Activated T-cell treated with anti-CD3 and anti-CD28 coated beads for 48 hours (primary cell): ENCODE data around the gene JAG2.
A peak's percentile ranks its signal among the peaks of the same experiment; 100 is the strongest.

ENCODE experiments used
- DNase-seq: peaks from one replicate; pipeline ENCODE4 v3.0.0-alpha.2; 2020; ENCODE audit warnings: low read depth

The JAG2 gene

DNA sequence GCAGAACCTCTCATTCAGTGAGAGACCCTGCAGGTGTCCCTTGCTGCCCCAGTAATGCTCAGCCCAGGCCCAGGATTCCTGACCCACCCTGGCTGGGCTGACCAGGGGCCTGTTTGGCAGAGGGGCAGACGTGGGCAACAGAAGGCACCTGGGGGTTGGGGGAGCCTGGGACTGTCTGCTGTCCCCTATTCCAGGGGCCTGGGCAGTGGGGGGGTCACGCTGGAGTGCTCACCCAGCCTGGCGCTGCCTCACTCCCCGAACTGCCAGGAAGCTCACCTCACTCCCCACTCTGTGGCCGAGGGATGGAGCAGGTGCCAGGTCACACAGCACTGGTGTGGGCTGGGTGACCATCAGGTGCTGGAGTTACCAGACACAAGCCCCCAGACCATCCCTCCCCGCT lies 35.1 kb upstream of the JAG2 start:
- DNase-seq = no peak

DNA sequence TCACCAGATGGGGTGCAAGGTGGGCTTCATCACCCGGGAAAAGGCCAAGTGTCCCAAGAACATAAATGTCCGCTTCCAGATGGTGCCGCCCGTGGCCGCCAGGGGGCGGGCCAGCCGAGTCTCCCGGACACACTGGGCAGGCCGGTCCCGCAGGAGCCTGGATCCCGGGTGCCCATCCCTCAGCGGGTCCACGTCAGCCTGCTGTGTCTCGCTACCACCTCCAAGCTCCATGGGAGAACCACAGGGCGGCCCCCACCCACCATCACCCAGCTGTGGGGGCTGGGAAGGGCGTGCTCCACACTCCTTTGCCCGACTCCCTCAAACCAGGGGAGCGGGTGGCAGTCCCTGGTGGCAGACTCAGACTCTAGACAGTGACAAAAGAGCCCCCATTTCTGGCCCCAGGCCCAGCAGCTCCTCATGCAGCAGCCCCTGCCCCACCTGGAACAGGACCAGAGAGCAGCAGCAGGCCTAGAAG lies 34.5 kb upstream of the JAG2 start:
- peak; percentile 57 for DNase-seq

DNA sequence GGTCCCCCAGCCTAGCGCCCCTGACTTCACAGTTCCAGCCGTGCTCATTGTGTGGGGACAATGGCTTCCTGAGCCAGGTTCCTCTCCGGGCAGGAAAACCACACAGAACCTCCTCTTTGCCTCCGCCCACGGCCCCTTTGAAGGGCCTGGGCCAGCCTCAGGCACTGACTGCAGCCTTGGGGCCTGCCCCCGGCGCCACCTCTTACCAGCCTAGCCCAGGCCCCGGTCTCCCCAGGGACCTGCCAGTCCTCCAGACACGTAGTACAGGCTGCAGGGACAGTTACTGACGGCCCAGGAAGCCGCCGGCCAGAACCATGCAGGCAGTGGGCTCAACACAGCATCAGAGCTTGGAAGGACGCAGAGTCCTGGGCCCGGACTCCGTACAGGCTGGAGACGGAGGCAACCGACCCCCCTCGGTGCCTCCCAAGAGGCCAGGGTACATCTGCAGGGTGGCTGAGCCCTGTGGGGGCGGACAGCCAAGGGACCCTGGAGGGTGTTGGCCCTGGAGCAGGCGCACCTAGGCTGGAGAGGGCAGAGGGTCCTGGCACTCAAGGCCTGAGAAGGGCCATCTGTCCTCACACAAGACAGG lies 33.4 kb upstream of the JAG2 start:
- peak; percentile 40 for DNase-seq

DNA sequence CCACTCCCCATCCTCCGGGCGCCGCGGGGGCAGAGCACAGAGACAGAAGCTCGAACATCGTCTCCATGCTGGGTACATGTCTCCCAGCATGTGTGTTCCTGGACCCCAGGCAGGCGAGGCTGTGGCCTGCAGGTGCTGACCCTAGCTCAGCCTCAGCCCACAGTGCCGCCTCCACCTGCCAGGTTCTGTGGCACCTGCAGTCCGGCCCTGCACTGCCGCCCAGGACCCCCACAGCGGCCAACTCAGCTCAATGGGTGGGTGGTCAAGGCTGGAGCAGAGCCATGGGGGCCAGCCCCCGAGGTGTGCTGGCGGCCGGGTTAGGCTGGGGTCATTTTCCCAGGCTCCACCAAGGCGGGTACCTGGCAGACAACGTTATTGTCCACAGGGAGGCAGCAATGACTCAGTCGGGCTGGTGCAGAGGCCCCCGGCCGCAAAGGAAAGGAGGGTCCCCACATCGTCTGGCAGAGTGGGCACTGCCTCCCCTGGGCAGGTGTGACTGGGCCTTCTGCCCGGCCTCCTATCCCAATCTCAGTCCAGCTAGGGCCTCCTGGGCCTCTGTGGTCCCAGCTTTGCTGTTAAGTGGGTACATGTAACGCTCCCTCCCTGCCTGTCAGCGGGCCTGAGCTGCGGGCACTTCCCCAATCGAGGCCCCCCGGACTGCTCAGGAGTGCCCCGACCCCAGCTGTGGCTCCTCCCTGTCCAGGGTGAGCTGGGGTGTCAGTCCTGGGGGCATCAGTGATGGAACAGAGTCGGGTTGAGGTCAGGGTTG lies 32.8 kb upstream of the JAG2 start:
- DNase-seq = no peak

DNA sequence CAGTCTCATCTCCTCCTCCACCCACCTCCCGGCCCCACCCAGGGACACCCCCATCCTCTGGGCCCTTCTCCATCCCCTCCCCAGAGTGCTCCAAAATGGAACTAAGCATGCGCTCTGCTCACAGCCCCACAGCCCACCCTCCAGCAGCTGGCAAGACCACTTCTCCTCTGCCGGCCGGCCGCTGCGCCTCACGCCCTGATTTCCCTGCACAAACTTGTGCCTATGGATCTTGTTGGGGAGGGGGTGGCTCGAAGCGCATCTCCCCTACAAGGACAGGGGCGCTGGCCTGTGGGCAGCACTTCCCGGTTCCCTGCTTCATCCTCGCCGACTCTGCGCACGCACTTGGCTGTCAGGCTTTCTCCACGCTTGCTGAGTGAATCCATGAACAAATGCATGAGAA lies 32.1 kb upstream of the JAG2 start:
- no peak for DNase-seq

DNA sequence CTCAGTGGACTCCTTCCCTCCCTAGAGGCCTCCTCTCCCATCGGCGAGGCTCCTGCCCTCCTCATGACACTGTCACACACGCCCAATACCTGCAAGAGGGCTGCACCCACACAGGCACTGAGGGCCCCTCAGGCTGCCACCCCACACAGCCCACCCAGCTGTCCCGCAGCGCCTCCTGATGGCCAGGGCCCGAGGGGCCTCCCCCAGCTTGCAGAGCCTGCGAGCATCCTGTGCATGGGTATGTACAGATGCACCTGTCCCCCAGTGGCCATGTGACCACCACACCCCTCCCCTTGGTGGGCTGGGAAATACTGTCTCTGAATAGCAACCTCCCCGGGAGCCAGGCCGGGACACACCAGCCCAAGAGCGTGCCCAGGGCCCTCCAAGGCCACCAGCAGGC lies 31.5 kb upstream of the JAG2 start:
- DNase-seq = no peak

DNA sequence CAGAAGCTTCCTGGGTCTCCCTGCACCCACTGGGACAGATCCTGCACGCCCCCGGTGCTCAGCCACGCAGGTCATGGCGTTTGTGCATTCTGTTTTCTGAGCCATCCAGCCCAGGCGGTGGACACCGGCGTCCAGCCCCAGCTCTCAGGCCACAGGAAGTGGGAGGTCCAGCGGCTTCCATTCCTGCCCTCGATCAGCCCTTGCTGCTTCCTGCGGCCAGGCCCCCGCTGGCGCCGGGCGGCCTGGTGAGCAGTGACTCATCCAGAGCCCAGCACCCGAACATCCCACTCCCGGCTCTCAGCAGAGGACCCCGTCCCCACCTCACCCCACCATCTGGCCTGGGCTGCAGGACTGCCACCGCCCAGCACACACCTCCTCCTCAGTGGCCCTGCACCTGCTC lies 30.5 kb upstream of the JAG2 start:
- no peak for DNase-seq

DNA sequence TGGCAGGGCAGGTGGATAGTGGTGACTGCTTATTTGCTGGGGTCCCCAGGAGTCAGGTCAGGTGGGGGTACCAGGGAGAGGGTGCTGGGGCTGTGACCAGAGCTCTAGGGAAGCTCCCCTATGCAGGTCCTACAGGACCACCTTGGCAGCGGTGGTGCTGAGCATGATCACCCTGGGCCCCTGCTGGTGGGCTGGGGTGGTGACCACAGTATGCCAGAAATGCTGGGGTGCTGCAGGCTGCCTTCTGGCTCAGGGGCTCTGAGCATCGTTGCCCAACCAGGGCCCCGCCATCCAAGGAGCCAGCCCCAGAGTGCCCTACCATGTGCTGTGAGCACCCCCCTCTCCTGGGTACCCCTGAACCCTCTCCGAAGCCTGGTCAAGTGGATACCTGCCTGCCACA lies 30.0 kb upstream of the JAG2 start:
- DNase-seq = no peak

DNA sequence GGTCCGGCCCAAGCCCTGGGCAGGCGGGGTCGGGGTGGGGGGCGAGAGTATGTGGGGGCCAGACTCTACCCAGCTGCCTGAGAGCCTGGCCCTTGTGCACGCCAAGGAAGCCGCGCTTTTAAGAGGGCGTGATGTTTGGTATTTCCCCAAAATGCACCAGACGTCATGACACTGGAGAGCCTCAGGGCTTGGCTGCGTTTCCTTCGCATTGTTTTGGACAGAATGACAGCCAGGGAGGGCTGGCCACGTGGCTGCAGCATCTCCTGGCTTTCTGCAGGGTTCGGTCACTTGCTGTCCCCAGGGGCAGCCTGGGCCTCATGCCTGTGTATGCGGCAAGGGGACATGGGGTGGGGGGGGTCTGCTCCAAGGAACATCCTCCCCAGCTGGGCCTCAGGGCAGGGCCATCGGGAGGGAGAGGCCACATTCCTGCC lies 28.6 kb upstream of the JAG2 start:
- DNase-seq = no peak

DNA sequence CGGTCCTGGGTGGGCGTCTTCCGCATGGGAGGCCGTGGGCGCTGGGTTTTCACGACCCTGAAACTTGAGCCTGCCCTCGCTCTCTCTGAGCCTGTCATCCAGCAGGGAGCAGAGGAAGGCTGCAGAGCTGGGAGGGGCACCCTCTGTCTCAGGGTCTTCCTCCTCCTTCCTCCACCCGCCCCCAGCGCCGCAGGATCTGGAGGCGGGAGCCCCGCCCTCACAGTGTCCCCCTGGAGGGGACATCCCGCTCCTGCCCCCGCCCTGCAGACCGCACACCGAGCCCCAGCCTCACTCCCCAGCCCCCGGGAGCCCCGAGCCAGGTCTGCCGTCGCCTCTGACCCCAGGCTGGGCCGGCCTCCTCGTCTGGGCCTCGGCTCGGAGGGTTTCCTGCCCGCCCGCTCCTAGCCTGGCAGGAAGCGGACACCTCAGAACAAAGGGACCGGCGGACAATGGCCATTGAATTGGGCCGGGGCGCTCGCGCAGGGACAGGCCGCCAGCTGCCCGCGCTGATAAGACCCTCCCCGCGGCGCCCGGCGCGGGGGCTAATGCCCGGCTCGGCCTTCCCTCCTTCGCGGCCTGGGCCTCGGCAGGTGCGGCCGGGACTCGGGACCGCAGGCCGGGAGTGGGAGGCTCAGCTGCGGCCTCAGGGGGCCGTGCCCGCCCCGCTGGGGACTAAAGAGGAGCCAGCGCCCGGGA lies 27.8 kb upstream of the JAG2 start:
- DNase-seq = no peak

DNA sequence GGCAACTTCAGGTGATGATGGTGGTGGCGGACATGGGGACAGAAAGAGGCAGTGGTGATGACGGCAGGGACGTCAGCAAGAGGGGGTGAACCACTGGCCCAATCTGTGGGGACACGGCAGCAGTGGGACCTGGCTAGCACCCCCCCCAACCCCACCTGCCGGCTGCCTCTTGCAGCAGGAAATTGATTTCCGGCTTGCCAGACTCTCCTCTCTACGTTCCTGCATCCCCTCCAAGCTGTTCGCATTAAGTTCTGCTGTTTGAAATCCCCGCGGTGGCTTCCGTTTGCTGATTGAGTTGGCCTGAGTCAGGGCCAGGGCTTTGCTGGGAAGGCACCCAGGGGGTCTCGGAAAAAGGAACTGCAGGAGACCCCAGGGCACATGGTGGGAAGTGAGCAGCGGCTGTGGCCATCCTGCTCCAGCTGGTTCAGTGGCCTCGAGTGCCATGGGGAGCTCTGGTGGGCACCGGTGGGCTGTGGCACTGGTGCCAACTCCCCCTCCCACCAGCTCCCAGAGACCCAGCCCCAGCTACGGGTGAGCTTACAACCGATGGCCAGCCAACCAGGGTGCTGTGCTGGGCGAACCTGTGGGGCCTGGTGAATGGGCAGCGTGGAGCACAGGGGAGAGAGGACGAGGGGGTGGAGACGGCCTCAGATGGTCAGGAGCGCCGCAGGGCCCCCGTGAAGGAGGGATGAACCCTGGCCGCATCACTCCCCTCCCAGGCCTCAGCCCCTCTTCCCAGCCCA lies 27.1 kb upstream of the JAG2 start:
- DNase-seq = no peak

DNA sequence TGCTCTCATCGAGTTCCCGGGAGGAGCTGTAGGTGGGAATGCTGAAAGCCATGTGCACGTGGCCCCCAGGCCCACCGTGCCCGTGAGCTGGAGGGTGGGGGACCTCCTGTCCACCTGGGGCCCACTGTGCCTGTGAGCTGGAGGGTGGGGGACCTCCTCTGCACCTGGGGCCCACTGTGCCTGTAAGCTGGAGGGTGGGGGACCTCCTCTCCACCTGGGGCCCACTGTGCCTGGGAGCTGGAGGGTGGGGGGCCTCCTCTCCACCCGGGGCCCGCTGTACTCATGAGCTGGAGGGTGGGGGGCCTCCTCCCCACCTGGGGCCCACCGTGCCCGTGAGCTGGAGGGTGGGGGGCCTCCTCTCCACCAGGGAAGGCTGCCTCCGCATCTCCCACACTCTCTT lies 26.5 kb upstream of the JAG2 start:
- no peak for DNase-seq

DNA sequence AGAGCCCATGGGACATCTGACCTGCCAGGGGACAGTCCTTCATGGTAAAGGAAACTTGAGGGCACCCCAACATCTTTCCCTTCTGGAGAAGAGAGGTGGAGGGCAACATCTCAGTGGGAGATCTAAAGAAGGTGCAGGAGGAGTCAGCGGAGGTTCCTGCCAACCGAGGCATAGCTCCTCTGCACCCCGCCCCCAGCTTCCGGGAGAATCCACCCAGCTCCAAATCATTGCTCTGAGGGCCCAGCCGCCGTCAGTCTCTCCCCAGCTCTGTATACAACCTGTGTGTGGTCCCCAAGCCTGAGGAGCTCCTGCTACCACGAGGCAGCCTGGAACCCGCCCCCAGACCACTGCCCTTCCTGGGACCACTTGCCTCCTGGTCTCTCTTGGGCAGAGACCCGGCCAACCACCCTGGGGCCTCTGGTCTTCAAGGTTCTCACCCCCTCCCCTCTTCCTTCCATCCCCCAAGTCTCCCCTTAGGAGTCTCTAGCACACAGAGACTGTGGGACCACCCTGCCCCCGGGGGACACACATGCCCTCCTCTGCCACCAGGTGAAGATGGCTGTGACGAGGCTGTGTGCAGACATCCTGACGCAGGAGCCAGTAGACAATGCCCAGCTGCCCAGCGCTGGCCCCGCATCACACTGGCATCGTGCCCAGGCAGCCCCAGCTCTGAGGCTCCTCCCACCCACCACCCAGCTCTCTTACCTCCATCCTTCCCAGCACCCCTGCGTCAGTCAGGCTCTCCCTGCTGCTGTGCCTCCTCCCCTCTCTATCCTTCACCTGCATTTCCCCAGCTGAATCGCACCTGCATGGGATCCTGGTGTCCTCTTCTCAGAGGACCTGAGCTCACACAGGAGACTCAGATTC lies 25.6 kb upstream of the JAG2 start:
- no peak for DNase-seq

DNA sequence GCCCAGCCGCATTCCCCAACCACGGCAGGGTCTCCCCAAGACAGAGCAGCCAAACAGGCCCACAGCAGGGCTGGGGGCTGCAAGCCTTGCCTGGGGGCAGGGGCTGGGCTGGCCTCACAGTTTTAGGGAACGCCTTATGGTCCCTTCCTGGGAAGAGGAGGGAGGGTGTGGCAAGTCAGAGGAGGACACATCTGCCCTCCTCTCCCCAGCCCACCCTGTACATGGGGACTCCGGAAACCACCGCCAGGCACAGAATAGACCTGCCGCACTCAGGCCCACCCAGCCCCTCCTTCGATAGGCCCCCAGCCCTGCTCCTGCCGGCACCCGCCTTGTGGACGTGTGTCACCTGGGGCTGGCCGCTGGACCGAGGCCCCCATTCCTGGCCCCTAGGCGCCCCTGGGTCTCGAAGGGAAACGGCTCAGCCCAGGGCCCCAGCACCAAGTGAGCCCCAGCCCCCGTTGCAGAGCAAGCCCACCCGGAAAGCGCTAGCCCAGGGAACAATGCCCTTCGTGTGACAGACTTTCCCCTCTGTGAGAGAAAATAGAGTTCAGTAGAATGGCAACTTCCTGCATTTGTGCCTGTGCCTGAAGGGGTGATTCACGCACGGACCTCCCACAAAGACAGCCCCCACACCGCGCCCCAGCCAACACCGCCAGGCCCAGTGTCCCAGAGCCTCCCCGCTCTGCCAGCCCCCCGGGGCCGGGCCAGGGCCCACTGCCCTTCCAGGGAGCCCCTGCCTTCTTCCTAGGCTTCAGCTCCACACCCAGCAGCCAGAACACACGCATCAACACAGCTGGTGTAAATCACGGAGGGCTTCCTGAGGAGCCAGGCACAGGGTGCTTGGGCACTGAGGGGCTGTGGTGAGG lies 24.5 kb upstream of the JAG2 start:
- DNase-seq = no peak

DNA sequence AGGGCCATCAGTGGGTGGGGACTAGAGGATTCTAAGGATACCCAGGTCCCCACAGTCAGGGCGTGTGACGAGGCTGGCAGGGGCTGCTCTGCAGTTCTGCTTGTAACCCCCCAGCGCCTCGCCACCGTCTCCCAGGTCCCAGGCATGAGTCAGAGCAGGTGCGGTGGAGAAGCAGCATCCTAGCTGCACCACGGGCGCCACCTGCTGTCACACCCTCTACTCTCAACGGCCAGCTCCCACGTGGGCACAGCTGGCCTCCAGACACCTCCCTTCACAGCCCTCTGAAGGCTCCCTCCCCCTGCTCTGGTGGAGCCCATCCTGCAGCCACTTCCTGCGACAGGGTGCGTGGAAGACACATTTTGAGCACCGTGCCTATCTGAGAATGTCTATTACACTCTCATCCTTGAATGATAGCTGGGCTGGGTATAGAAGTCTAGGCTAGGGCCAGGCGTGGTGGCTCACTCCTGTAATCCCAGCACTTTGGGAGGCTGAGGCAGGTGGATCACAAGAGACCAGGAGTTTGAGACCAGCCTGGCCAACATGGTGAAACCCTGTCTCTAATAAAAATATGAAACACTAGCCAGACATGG lies 19.5 kb upstream of the JAG2 start:
- DNase-seq = no peak

DNA sequence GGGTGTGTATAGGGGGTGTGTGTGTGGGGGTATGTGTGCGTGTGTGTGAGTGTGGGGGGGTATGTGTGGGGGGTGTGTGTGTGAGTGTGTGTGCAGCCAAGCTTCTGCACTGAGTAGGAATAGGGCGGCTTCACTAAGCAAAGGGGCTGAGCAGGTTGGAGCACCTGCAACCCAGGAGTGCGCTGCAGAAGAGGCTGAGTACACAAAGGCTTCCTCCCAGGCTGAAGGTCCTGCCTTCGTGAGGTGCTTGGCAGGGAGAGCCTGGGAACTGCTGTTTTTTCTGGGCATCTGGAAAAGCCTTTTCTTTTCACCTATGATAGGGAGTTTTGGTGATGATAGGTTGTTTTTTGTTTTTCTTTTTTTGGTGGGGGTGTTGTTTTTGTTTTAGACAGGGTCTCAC lies 18.5 kb upstream of the JAG2 start:
- no peak for DNase-seq

DNA sequence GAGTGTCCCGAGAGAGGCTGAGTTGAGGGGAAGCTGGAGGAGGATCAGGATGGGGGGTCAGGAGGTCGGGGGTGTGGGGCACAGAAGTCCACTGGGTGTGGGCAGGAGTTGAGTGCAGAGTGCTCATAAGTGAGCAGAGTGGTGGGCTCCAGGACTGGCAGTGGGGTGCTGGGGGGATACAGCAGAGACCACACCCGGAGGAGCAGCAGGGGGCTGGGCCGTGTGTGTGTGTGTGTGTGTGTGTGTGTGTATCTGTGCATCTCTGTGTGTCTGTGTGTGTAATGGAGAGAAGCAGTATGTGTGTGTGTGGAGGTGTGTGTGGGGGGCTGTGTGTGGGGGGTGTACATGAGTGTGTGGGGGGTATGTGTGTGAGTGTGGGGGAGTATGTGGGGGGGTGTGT lies 17.4 kb upstream of the JAG2 start:
- DNase-seq = no peak

DNA sequence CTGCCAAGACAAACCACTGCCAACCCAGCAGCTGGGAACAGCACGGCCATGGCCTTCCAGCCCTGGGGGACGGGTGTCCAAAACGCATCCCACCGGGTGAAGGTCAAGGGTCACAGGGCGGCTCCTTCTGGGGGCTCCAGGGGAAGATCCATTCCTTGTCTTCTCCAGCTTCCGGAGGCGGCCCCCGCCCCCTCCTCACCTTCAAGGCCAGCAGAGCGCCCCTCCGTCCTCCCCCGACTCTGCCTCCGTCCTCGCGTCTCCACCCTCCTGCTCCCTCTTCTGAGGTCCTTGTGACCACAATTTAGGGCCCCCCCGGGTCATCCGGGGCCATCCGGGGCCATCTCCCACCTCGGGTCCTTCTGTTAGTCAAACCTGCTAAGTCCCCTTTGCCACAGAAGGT lies 16.4 kb upstream of the JAG2 start:
- no peak for DNase-seq

DNA sequence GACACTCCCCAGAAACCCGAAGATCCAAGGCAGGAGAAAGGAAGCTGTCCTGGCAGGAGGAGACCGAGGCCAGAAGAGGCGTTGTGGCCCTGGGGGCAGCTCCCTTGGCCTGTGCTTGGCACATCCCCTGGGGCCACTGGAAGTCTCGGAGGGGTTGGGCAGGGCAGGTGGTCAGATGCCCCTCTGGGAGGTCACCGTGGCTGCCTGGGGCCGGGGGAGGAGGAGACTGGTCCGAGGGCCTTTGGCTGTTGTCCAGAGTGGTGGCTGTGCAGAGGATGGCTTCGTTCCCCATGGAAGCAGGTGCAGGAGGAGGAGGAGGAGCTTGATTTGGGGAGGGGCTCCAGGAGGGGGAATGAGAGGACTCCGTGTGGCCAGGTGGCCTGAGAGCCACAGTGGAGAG lies 15.9 kb upstream of the JAG2 start:
- no peak for DNase-seq

DNA sequence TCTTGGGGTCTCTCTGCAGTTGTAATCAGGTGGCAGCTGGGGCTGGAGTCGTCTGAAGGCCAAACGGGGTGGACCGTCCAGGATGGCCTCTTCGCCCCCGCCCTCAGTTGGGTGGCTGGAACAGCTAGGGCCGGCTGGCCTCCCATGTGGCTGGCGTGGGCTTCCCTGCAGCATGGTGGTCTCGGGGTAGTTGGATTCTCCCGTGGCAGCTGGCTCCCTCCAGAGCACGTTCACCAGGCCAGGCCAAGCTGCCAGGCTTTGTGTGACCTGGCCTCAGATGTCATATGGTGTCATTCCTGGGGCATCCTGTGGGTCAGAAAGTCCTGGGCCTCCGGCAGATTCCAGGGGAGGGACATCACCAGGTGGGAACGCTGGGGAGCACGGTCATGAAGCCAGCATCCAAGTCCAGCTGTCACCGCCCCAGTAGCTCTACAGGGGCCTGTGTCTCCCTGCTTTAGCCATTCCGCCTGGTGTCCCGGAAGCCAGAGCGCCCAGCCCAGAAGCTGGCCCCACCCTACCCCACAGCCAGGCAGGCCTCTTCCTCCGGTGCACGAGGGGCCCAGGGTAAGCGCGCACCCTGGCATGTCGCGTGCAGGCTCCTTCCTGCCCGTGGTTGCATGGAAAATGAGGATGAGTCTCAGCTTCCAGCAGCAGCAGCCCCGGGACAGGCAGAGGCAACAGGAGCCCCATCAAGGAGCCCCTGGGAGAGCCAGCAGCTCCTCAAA lies 13.9 kb upstream of the JAG2 start:
- DNase-seq = no peak
